Prostate gland (tissue), 2 donors: ENCODE results near the gene LYPD6. TPM values are rescaled to one million over a fixed set of nuclear protein-coding genes. Genes with fewer than 3 reads are reported as not detected.

Experiments
- DNase-seq: peaks from one replicate; pipeline ENCODE4 v3.0.0-alpha.2; 2019; ENCODE audit warnings: low spot score
- H3K27ac ChIP-seq, 2 donors: fragments of 200-600 bp; sonication (generic); 2 replicates each; pipeline ENCODE4 v1.5.1; 2017 to 2019
- H3K27me3 ChIP-seq: fragments of 200-600 bp; sonication (generic); replicated peaks from 2 replicates; pipeline ENCODE4 v1.5.1; 2019; ENCODE audit not compliant: insufficient read depth
- H3K36me3 ChIP-seq, 2 donors: fragments of 200-600 bp; sonication (generic); 1 replicate in 1 of 2; 2 replicates in 1 of 2; pipeline versions ENCODE4 v1.5.1 to v1.8.1; 2017 to 2019
- H3K4me1 ChIP-seq: fragments of 200-600 bp; sonication (generic); replicated peaks from 2 replicates; pipeline ENCODE4 v1.5.1; 2019
- H3K4me3 ChIP-seq, 2 donors: fragments of 200-600 bp; sonication (generic); 2 replicates each; pipeline ENCODE4 v1.5.1; 2017 to 2019
- H3K9me3 ChIP-seq: fragments of 200-600 bp; sonication (generic); 2 replicates; pipeline ENCODE4 v1.5.1; 2017
- CTCF ChIP-seq, 4 experiments: fragments of 200-600 bp in 2 of 4; fragments of 450-650 bp in 2 of 4; sonication (generic) in 2 of 4; IDR thresholded peaks; 1 replicate in 3 of 4; 2 replicates in 1 of 4; pipeline ENCODE4 v1.5.1; 2016 to 2019; ENCODE audit warnings: antibody characterized with exemption in 4 of 4, mild to moderate bottlenecking in 2 of 4, moderate library complexity in 2 of 4
- POLR2A ChIP-seq: fragments of 450-650 bp; IDR thresholded peaks from one replicate; pipeline ENCODE4 v1.6.1; 2016; ENCODE audit warnings: antibody characterized with exemption, mild to moderate bottlenecking
- POLR2AphosphoS5 ChIP-seq: sonication (generic); formaldehyde crosslinking; IDR thresholded peaks from one replicate; pipeline ENCODE4 v1.6.1; 2017; ENCODE audit warnings: antibody characterized with exemption
- WGBS: methylation state at CpG from one replicate; pipeline ENCODE4 v1.1.5; 2018; 5-methylcytosine and 5-hydroxymethylcytosine counted together
- intact Hi-C: fragments of 100-400 bp; cut with DNase I; formaldehyde crosslinking; loops from one replicate; pipeline ENCODE4 v1.14.2; 2022
- total RNA-seq, 2 donors: library from RNA; depleted of rRNA; stranded (reverse); fragments of >200 nt; gene quantifications; one replicate each; pipeline ENCODE4 v1.1.0, GENCODE V29; 2016

LYPD6 gene
- total RNA-seq, 2 donors from 2014 or later: 2.3 to 5.1 TPM

GRCh38 chr2:149473068-149473467 is 142.7 kb downstream of the LYPD6 start:
- no peaks in the 10 kb centered on the region for H3K4me1 ChIP-seq
- 96% methylated on average over 1 of the region's 1 CpG for WGBS
- no peaks in the 10 kb centered on the region for H3K36me3 ChIP-seq
- H3K9me3 ChIP-seq: no peaks in the 10 kb centered on the region
- DNase-seq: no peak
- TF ChIP-seq POLR2A: no peak
- no peak overlapping the region for H3K27ac ChIP-seq
- H3K4me3 ChIP-seq: no peak overlapping the region
- intact Hi-C loops: no loop called here
- no peaks in the 10 kb centered on the region for H3K27me3 ChIP-seq

- DNase-seq: no peak
- Histone ChIP-seq H3K27me3 (no peaks in the 10 kb centered on the region), H3K4me1 (no peaks in the 10 kb centered on the region), H3K4me3 (no peak overlapping the region), H3K27ac (no peak overlapping the region), H3K36me3 (no peaks in the 10 kb centered on the region), H3K9me3 (no peaks in the 10 kb centered on the region)
- TF ChIP-seq CTCF (IDR thresholded peaks at IDR 0.05): no peak
- TF ChIP-seq POLR2AphosphoS5: no peak
- intact Hi-C loops: no loop called here
Observed at GRCh38 chr2:149473521-149473920, 143.1 kb downstream of the LYPD6 start.

- intact Hi-C loops: no loop called here
- Histone ChIP-seq H3K27ac (no peak overlapping the region), H3K4me1 (no peaks in the 10 kb centered on the region), H3K9me3 (no peaks in the 10 kb centered on the region), H3K36me3 (no peaks in the 10 kb centered on the region), H3K4me3 (no peak overlapping the region), H3K27me3 (no peaks in the 10 kb centered on the region)
- no peak for TF ChIP-seq CTCF (IDR thresholded peaks at IDR 0.05)
- no peak for TF ChIP-seq POLR2AphosphoS5
- TF ChIP-seq POLR2A: no peak
- 73% methylated on average over 4 of the region's 4 CpGs for WGBS
- no peak for DNase-seq
Observed at GRCh38 chr2:149483004-149483605, 152.7 kb downstream of the LYPD6 start.

- peaks cover 3% of the 10 kb centered on the region for H3K27me3 ChIP-seq
- H3K27ac ChIP-seq: no peak overlapping the region
- intact Hi-C loops: no loop called here
- WGBS: 62% methylated on average over 3 of the region's 3 CpGs
- no peaks in the 10 kb centered on the region for H3K36me3 ChIP-seq
- H3K4me1 ChIP-seq: no peaks in the 10 kb centered on the region
- no peak for DNase-seq
- no peaks in the 10 kb centered on the region for H3K9me3 ChIP-seq
- H3K4me3 ChIP-seq: no peak overlapping the region
- TF ChIP-seq CTCF (IDR thresholded peaks at IDR 0.05): no peak
- no peak for TF ChIP-seq POLR2AphosphoS5
Observed at GRCh38 chr2:149486664-149487063, 156.3 kb downstream of the LYPD6 start.

- Histone ChIP-seq H3K27ac (no peak overlapping the region), H3K4me1 (no peaks in the 10 kb centered on the region), H3K27me3 (peaks cover 3% of the 10 kb centered on the region), H3K9me3 (no peaks in the 10 kb centered on the region), H3K36me3 (no peaks in the 10 kb centered on the region), H3K4me3 (no peak overlapping the region)
- TF ChIP-seq POLR2AphosphoS5: no peak
- TF ChIP-seq CTCF (IDR thresholded peaks at IDR 0.05): no peak
- TF ChIP-seq POLR2A: no peak
- DNase-seq: no peak
- intact Hi-C loops: no loop called here
- WGBS: 80% methylated on average over 1 of the region's 1 CpG
Observed at GRCh38 chr2:149487189-149487588, 156.8 kb downstream of the LYPD6 start.
